Liver (tissue), 3 donors: ENCODE measurements around the gene AGPAT3.

Experiments used
- CTCF ChIP-seq: fragments of 150-350 bp; IDR thresholded peaks from 2 replicates; pipeline ENCODE4 v1.5.1; 2017; ENCODE audit warnings: improper control_type of control experiment, low read depth, low read length; ENCODE audit not compliant: missing input control
- EGR1 ChIP-seq, 2 donors: IDR thresholded peaks; 2 replicates each; pipeline ENCODE4 v1.6.1; 2016 to 2018; ENCODE audit warnings: antibody characterized with exemption in 2 of 2, low read depth in 2 of 2
- JUND ChIP-seq, 2 donors: IDR thresholded peaks; 2 replicates each; pipeline ENCODE4 v1.6.1; 2016; ENCODE audit warnings: antibody characterized with exemption in 2 of 2
- RAD21 ChIP-seq, 2 donors: IDR thresholded peaks; 2 replicates each; pipeline ENCODE4 v1.6.1; 2016; ENCODE audit warnings: antibody characterized with exemption in 2 of 2, mild to moderate bottlenecking in 2 of 2
- TAF1 ChIP-seq: conservative IDR thresholded peaks from 2 replicates; pipeline ENCODE4 v1.6.1; 2016; ENCODE audit warnings: antibody characterized with exemption, mild to moderate bottlenecking
- donor health status: healthy.
- donor health status: healthy.

DNA sequence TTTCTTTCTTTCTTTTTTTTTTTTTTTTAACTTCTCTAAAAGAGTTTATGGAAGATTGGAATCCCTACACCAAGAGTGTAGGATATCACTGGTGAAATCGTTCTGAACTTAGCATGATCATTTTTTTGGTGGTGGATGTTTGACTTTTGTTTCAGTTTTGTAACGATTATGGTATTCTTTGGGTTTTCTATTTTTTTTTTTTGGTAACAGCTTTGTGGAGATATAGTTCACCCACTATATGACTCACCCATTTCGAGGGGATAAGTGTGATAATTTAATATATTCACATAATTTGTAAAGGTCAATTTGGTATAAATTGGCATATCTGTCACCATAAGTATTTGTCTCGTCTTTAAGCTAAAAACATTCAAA, 29.2 kb downstream of the AGPAT3 start:
- no peak for TF ChIP-seq CTCF
- no peak for TF ChIP-seq JUND (IDR thresholded peaks at IDR 0.05)
- no peak for TF ChIP-seq RAD21 (IDR thresholded peaks at IDR 0.05)
- no peak for TF ChIP-seq TAF1
- no peak for TF ChIP-seq EGR1 (IDR thresholded peaks at IDR 0.05; ENCODE audit: low read depth in 2 of 2)
